Mesenchymal stem cell (in vitro differentiated cells and primary cell): ENCODE data around the gene ELFN1.
A peak's percentile ranks its signal among the peaks of the same experiment; 100 is the strongest.

ENCODE experiments used
- DNase-seq: peaks from one replicate; pipeline ENCODE4 v3.0.0-alpha.2; 2013
- H2AFZ ChIP-seq: one replicate; pipeline ENCODE4 v1.6.1; 2013; ENCODE audit warnings: low read depth, mild to moderate bottlenecking, control low read depth, inconsistent platforms, low read length, moderate library complexity
- H2AK5ac ChIP-seq: 2 replicates; pipeline ENCODE4 v1.6.1; 2013; ENCODE audit warnings: low read length, moderate library complexity, mild to moderate bottlenecking, inconsistent platforms; ENCODE audit not compliant: severe bottlenecking
- H2BK120ac ChIP-seq: one replicate; pipeline ENCODE4 v1.6.1; 2013; ENCODE audit warnings: low read depth, mild to moderate bottlenecking, inconsistent platforms, low read length, moderate library complexity
- H2BK12ac ChIP-seq, 2 experiments: one replicate each; pipeline ENCODE4 v1.6.1; 2013; ENCODE audit warnings: inconsistent platforms in 2 of 2, low read length in 2 of 2, mild to moderate bottlenecking in 2 of 2, moderate library complexity in 2 of 2, control low read depth in 1 of 2
- H2BK15ac ChIP-seq: one replicate; pipeline ENCODE4 v1.6.1; 2013; ENCODE audit warnings: mild to moderate bottlenecking, low read depth, inconsistent platforms; ENCODE audit not compliant: poor library complexity, severe bottlenecking
- H2BK5ac ChIP-seq: 2 replicates; pipeline ENCODE4 v1.6.1; 2013; ENCODE audit warnings: low read depth, mild to moderate bottlenecking, low read length, control low read depth, inconsistent platforms; ENCODE audit not compliant: poor library complexity, severe bottlenecking
- H3K14ac ChIP-seq, 2 experiments: one replicate each; pipeline ENCODE4 v1.6.1; 2013; ENCODE audit warnings: inconsistent platforms in 2 of 2, low read length in 2 of 2, control low read depth in 1 of 2, mild to moderate bottlenecking in 1 of 2, moderate library complexity in 1 of 2
- H3K18ac ChIP-seq, 2 experiments: one replicate each; pipeline ENCODE4 v1.6.1; 2013; ENCODE audit warnings: inconsistent platforms in 2 of 2, low read length in 2 of 2, control low read depth in 1 of 2, low read depth in 1 of 2, mild to moderate bottlenecking in 1 of 2
- H3K23ac ChIP-seq, 2 experiments: one replicate each; pipeline ENCODE4 v1.6.1; 2013; ENCODE audit warnings: inconsistent platforms in 2 of 2, low read length in 2 of 2, mild to moderate bottlenecking in 2 of 2, moderate library complexity in 2 of 2, control low read depth in 1 of 2
- H3K27ac ChIP-seq: 2 replicates; pipeline ENCODE4 v1.5.1; 2013; ENCODE audit warnings: mild to moderate bottlenecking, moderate library complexity, low read length, control low read depth, inconsistent platforms; ENCODE audit not compliant: poor library complexity, severe bottlenecking
- H3K27me3 ChIP-seq, 2 experiments: 2 replicates each; pipeline versions ENCODE4 v1.6.1 to v1.7.0; 2013; ENCODE audit warnings: low read length in 2 of 2, mild to moderate bottlenecking in 2 of 2, moderate library complexity in 2 of 2, control low read depth in 1 of 2, inconsistent platforms in 1 of 2; ENCODE audit not compliant: control insufficient read depth in 1 of 2, insufficient read depth in 1 of 2
- H3K36me3 ChIP-seq, 2 experiments: 2 replicates each; pipeline versions ENCODE4 v1.6.1 to v1.7.0; 2013; ENCODE audit warnings: low read length in 2 of 2, control low read depth in 1 of 2, inconsistent platforms in 1 of 2, low read depth in 1 of 2, mild to moderate bottlenecking in 1 of 2; ENCODE audit not compliant: insufficient read depth in 2 of 2, control insufficient read depth in 1 of 2
- H3K4ac ChIP-seq, 2 experiments: one replicate each; pipeline ENCODE4 v1.6.1; 2013; ENCODE audit warnings: inconsistent platforms in 2 of 2, low read length in 2 of 2, mild to moderate bottlenecking in 2 of 2, moderate library complexity in 2 of 2, control low read depth in 1 of 2, low read depth in 1 of 2
- H3K4me1 ChIP-seq: 2 replicates; pipeline ENCODE4 v1.6.1; 2013; ENCODE audit warnings: low read depth, low read length, control low read depth; ENCODE audit not compliant: control insufficient read depth, insufficient read depth
- H3K4me2 ChIP-seq: 2 replicates; pipeline ENCODE4 v1.6.1; 2013; ENCODE audit warnings: low read length, mild to moderate bottlenecking, inconsistent platforms; ENCODE audit not compliant: poor library complexity, severe bottlenecking
- H3K4me3 ChIP-seq, 2 experiments: 2 replicates each; pipeline versions ENCODE4 v1.5.1 to v1.7.0; 2013; ENCODE audit warnings: low read length in 2 of 2, mild to moderate bottlenecking in 2 of 2, control low read depth in 1 of 2, low read depth in 1 of 2; ENCODE audit not compliant: insufficient read depth in 1 of 2
- H3K79me1 ChIP-seq: replicated peaks from 2 replicates; pipeline ENCODE4 v1.6.1; 2013; ENCODE audit warnings: mild to moderate bottlenecking, control low read depth, low read length, inconsistent platforms; ENCODE audit not compliant: poor library complexity, severe bottlenecking
- H3K9ac ChIP-seq: 2 replicates; pipeline ENCODE4 v1.7.0; 2013; ENCODE audit warnings: mild to moderate bottlenecking, low read length, moderate library complexity
- H3K9me3 ChIP-seq: 2 replicates; pipeline ENCODE4 v1.7.0; 2013; ENCODE audit warnings: mild to moderate bottlenecking, low read length; ENCODE audit not compliant: control insufficient read depth
- H4K8ac ChIP-seq: one replicate; pipeline ENCODE4 v1.6.1; 2013; ENCODE audit warnings: inconsistent platforms, mild to moderate bottlenecking, low read length, moderate library complexity
- H4K91ac ChIP-seq: one replicate; pipeline ENCODE4 v1.6.1; 2013; ENCODE audit warnings: mild to moderate bottlenecking, low read length, inconsistent platforms
- WGBS: methylation state at CpG from one replicate; pipeline ENCODE4 v1.1.7; 2013; ENCODE audit warnings: mixed read lengths; 5-methylcytosine and 5-hydroxymethylcytosine counted together

The ELFN1 gene

DNA sequence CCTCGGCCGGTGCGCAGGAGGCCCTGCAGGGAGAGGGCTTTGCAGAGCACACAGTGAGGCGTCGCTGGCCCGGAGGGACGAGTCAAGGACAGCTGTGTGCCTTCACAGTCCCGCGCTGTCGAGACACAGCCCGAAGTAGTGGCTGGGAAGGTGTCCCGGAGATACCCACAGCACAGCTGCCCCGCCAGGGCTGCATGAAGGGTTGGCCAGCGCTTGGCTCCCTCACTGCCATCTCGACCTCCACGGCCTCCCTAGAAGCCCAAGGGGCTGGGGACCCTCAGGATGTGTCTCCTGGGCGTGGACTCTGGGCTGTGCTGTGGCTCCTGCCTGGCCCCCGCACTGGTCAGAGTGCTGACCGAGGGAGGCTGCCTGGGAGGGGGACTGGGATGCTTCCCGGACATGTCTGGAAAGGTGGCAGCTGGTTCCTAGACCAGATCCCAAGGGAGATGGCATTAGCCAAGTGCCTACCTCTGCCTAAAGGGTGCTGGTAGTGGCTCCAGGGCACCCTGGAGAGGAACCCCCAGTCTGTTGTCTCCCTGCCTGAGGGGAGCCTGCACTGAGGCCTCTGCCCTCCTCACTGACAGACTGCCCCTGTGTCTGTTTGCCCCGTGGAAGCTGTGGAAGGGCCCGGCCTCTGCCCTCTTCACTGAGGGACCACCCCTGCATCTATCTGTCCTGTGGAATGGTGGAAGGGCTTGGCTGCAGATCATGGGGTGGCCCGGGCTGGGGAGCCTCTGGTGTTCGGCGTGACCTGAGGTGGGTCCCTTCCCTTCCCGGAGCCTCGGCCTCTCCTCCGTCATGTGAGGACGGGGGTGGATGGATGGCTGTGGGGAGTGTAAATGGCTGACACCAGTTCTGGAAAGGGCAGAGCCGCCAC lies 5.8 kb downstream of the ELFN1 start:
- Histone ChIP-seq H2BK15ac (no peak overlapping the region), H2AFZ (peak overlapping the region; percentile 30), H3K14ac (no peak overlapping the region), H2BK120ac (no peak overlapping the region), H3K4me2 (no peak overlapping the region), H2AK5ac (no peak overlapping the region), H3K4me3 (no peak overlapping the region), H3K4ac (no peak overlapping the region), H2BK12ac (no peak overlapping the region), H3K27me3 (peaks cover 71 to 88% of the 10 kb centered on the region in 2 experiments), H2BK5ac (no peak overlapping the region), H3K9ac (no peak overlapping the region), H3K4me1 (peaks cover 1% of the 10 kb centered on the region), H3K36me3 (no peaks in the 10 kb centered on the region), H4K91ac (no peak overlapping the region), H3K79me1 (no peaks in the 10 kb centered on the region), H3K27ac (no peak overlapping the region), H3K18ac (no peak overlapping the region), H3K9me3 (no peaks in the 10 kb centered on the region), H4K8ac (no peak overlapping the region), H3K23ac (no peak overlapping the region)
- no peak for DNase-seq
- WGBS, result 87% methylated on average over 30 of the region's 30 CpGs

DNA sequence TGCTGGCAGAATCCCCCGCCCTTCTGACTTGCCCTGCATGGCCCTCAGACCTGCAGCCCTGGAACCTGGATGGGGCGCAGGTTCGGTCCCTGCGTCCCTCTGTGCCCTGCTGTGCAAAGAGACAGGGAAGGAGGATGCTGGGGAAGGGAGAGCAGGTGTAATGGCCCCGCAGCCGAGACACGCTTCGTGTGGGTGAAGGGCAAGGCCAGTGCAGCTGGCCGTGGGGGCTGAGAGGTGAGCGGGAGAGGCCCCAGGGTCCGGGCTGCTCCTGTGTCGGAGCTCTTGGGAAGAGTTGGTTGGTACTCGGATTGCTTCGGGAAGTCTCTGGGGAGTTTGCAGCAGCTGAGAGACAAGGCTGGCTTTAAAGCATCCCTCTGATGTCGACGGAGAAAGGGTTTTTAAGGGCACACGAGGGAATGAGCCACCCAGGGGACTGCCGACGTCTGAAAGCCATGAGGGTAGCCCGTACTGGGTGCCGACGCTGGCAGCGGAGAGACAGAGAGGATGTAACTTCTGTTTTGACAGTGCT lies 6.5 kb downstream of the ELFN1 start:
- Histone ChIP-seq H3K4ac (no peak overlapping the region), H2BK15ac (no peak overlapping the region), H3K9ac (no peak overlapping the region), H3K27me3 (peaks cover 64 to 81% of the 10 kb centered on the region in 2 experiments), H3K18ac (no peak overlapping the region), H4K8ac (no peak overlapping the region), H4K91ac (no peak overlapping the region), H2AK5ac (no peak overlapping the region), H2BK5ac (no peak overlapping the region), H3K4me1 (no peaks in the 10 kb centered on the region), H3K4me2 (no peak overlapping the region), H3K9me3 (no peaks in the 10 kb centered on the region), H3K36me3 (no peaks in the 10 kb centered on the region), H3K4me3 (no peak overlapping the region), H3K27ac (no peak overlapping the region), H2BK12ac (no peak overlapping the region), H3K14ac (no peak overlapping the region), H3K79me1 (no peaks in the 10 kb centered on the region), H3K23ac (no peak overlapping the region), H2AFZ (no peak overlapping the region), H2BK120ac (no peak overlapping the region)
- WGBS, result 86% methylated on average over 20 of the region's 23 CpGs
- no peak for DNase-seq

DNA sequence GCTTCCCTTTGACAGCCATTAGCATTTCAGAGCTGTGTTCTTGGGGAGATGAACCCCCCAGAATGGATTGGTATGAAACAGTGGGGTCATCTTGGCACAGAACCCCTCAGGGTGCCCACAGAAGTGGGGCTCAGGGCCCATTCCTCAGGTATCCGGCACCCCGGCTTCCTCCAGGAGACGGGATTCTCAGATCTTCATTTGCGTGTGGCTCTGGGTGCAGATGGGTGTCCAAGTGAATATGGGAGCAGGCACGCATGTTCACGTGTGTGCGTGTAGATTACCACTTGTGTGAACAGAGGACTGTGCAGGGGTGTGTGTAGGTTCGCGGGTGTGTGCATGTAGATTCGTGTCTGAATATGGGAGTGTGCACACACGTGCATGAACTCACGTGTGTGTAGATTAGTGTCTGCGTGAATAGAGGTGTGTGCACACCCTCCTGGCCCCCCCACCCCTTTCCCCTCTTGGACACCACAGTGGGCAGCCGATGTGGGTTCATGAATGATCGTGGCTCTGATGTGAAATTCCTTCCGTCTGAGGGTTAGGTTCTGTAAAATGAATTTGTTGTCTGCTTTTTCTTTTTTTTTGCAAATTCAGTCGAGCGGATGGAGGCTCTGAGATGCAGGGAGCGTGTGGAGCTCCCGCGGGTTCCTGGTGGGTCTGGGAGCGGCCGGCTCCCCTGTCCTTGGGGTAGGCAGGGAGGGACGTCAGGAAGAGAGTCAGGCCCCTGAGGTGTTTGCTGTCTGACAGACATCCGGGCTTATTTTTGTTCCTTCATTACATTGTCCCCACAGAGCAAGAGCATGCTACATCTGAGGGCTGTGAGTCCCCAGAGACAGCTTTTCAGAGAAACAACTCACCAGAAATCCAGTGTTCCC lies 7.4 kb downstream of the ELFN1 start:
- H3K9ac ChIP-seq, result no peak overlapping the region
- H3K4me1 ChIP-seq, result no peaks in the 10 kb centered on the region
- no peaks in the 10 kb centered on the region for H3K36me3 ChIP-seq
- 91% methylated on average over 22 of the region's 25 CpGs for WGBS
- no peak overlapping the region for H3K4me2 ChIP-seq
- H3K23ac ChIP-seq, result no peak overlapping the region
- H2AFZ ChIP-seq, result no peak overlapping the region
- DNase-seq, result no peak
- H4K8ac ChIP-seq, result no peak overlapping the region
- no peak overlapping the region for H2BK5ac ChIP-seq
- H3K9me3 ChIP-seq, result peaks cover 6% of the 10 kb centered on the region
- no peak overlapping the region for H3K27ac ChIP-seq
- no peak overlapping the region for H2AK5ac ChIP-seq
- no peak overlapping the region for H4K91ac ChIP-seq
- H3K4ac ChIP-seq, result no peak overlapping the region
- no peak overlapping the region for H2BK12ac ChIP-seq
- H2BK120ac ChIP-seq, result no peak overlapping the region
- peaks cover 56 to 73% of the 10 kb centered on the region in 2 experiments for H3K27me3 ChIP-seq
- H3K4me3 ChIP-seq, result no peak overlapping the region
- H3K79me1 ChIP-seq, result no peaks in the 10 kb centered on the region
- H3K18ac ChIP-seq, result no peak overlapping the region
- no peak overlapping the region for H2BK15ac ChIP-seq
- H3K14ac ChIP-seq, result no peak overlapping the region

DNA sequence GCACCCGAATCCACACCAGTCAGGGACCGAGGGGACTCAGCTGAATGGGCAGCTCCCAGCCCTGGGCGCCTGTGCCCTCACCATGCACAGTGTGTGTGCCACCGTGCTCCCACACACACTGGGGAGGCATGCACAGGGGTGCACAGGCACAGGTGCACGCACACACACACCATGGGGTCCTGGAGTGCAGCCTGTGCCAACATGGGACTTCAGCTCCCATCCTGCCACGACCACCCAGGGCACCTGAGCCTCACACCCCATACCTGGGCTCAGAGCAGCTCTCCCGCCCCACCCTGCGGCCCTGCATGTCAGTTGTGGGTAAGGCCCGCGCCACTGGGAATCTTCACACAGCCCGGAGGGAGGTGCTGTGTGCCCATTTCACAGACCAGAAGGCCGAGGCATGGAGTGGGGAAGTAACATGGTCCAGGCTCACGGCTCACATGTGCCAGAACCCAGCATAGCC lies 8.0 kb downstream of the ELFN1 start:
- 93% methylated on average over 13 of the region's 13 CpGs for WGBS
- no peak overlapping the region for H2BK5ac ChIP-seq
- no peak overlapping the region for H3K4ac ChIP-seq
- no peak overlapping the region for H4K91ac ChIP-seq
- no peak overlapping the region for H2BK15ac ChIP-seq
- no peaks in the 10 kb centered on the region for H3K36me3 ChIP-seq
- no peaks in the 10 kb centered on the region for H3K4me1 ChIP-seq
- no peak overlapping the region for H3K27ac ChIP-seq
- H3K18ac ChIP-seq, result no peak overlapping the region
- H3K9ac ChIP-seq, result no peak overlapping the region
- no peak overlapping the region for H3K14ac ChIP-seq
- no peak overlapping the region for H2AFZ ChIP-seq
- no peak overlapping the region for H2BK120ac ChIP-seq
- H3K27me3 ChIP-seq, result peaks cover 49 to 66% of the 10 kb centered on the region in 2 experiments
- peaks cover 11% of the 10 kb centered on the region for H3K9me3 ChIP-seq
- H3K79me1 ChIP-seq, result no peaks in the 10 kb centered on the region
- no peak overlapping the region for H4K8ac ChIP-seq
- no peak overlapping the region for H3K4me2 ChIP-seq
- no peak overlapping the region for H2AK5ac ChIP-seq
- peak overlapping the region in 1 of 2 experiments; percentile 8 for H3K4me3 ChIP-seq
- H3K23ac ChIP-seq, result no peak overlapping the region
- H2BK12ac ChIP-seq, result no peak overlapping the region
- DNase-seq, result no peak
